ENCODE data around the gene FALEC. TPM values are rescaled to one million over a fixed set of nuclear protein-coding genes. Genes with fewer than 3 reads are reported as not detected.

Gene FALEC
- total and polyA plus RNA-seq, 2 of the 8 experiments (the other 6 are each of a cell fraction or from before 2014, with no cell fraction given): not detected

DNA sequence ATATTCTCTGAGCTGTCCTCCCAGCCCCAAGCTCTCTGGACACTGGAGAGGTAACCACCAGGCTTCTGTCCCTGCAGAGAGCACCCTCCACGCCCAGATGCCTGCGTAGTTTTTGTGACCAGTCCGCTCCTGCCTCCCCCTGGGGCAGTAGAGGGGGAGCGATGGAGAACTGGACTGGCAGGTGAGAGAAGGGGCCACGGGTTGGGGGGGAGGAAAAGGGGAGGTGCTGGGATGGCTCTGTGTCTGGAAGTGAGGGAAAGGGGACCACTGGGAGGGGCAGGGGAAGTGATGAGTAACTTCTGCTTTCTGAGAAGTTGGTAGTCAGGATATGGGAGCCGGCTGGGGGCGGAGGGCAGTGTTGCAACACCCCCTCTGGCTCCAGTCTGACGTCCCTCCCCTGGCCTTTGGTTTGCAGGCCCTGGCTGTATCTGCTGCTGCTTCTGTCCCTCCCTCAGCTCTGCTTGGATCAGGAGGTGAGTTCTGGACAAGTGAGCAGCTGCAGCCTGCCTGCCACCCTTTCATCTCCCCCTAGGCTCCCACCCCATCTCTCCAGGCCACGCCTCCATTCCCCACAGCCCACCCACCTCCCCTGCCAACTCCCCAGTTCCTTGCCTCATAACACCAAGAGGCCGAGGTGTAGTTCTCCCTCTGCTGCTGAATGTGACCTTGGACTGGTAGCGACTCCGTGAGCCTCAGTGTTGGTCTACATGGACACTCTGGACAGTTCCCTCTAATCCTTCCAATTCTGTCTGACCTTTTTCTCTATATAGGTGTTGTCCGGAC is 36.8 kb downstream of the FALEC start (continued):
- TF ChIP-seq ZNF274 (IDR thresholded peaks at IDR 0.05; ENCODE audit: borderline replicate concordance, extremely low read depth, low read length) (no peak), EZH2 (IDR thresholded peaks at IDR 0.05; ENCODE audit: low read depth, low read length, severe bottlenecking) (no peak), FOSL1 (IDR thresholded peaks at IDR 0.05; ENCODE audit: insufficient read depth, low read depth, low read length) (no peak), POU5F1 (IDR thresholded peaks at IDR 0.05; ENCODE audit: low read depth, low read length) (no peak)
